Aorta (tissue), 5 donors: ENCODE results near the gene WBP1L. TPM values are rescaled to one million over a fixed set of nuclear protein-coding genes. Genes with fewer than 3 reads are reported as not detected.

Experiments used
- ATAC-seq: fragments of 200-7000 bp; cut with Tn5 transposase; one replicate; pipeline ENCODE4 v1.9.1; 2022; ENCODE audit warnings: moderate library complexity; ENCODE audit not compliant: low FRiP score
- DNase-seq, 2 donors: peaks; one replicate each; pipeline ENCODE4 v3.0.0-alpha.2; 2020
- H3K27ac ChIP-seq, 2 donors: one replicate each; pipeline ENCODE4 v1.5.1; 2013; ENCODE audit warnings: low read length in 2 of 2, mild to moderate bottlenecking in 2 of 2, moderate library complexity in 2 of 2, control low read depth in 1 of 2, inconsistent platforms in 1 of 2, low read depth in 1 of 2
- H3K27me3 ChIP-seq, 2 donors: one replicate each; pipeline ENCODE4 v1.6.1; 2013; ENCODE audit warnings: control low read depth in 1 of 2, low read length in 1 of 2, mild to moderate bottlenecking in 1 of 2, moderate library complexity in 1 of 2; ENCODE audit not compliant: insufficient read depth in 2 of 2, control insufficient read depth in 1 of 2
- H3K36me3 ChIP-seq, 2 donors: one replicate each; pipeline ENCODE4 v1.6.1; 2013; ENCODE audit warnings: control low read depth in 1 of 2, low read length in 1 of 2, mild to moderate bottlenecking in 1 of 2; ENCODE audit not compliant: insufficient read depth in 2 of 2, control insufficient read depth in 1 of 2
- H3K4me1 ChIP-seq, 2 donors: one replicate each; pipeline ENCODE4 v1.6.1; 2013; ENCODE audit warnings: low read length in 2 of 2, control low read depth in 1 of 2, mild to moderate bottlenecking in 1 of 2, moderate library complexity in 1 of 2; ENCODE audit not compliant: insufficient read depth in 2 of 2, control insufficient read depth in 1 of 2
- H3K4me3 ChIP-seq, 2 donors: one replicate each; pipeline ENCODE4 v1.5.1; 2013; ENCODE audit warnings: low read length in 2 of 2, control low read depth in 1 of 2, mild to moderate bottlenecking in 1 of 2
- H3K9me3 ChIP-seq: one replicate; pipeline ENCODE4 v1.6.1; 2013; ENCODE audit warnings: mild to moderate bottlenecking, low read length; ENCODE audit not compliant: control insufficient read depth
- WGBS, 2 donors: extraction: QIAGEN DNeasy Blood & Tissue Kit; methylation state at CpG; one replicate each; pipeline ENCODE4 v1.1.7; 2013; 5-methylcytosine and 5-hydroxymethylcytosine counted together
- intact Hi-C, 2 donors: fragments of 100-400 bp; cut with DNase I; formaldehyde crosslinking; loops; one replicate each; pipeline versions ENCODE4 v1.14.2 to v1.15.0; 2022
- polyA plus RNA-seq, 2 donors: library from polyadenylated mRNA; stranded (reverse); fragments of 200-250 nt; gene quantifications; one replicate each; pipeline ENCODE4 v1.2.3, GENCODE V29; 2013
- total RNA-seq, 2 donors: library from RNA; stranded (reverse); fragmentation: NEBNext Ultra II Directional; extraction: Animal tissue kit (Norgen Biotek cat#: 25700); gene quantifications; one replicate each; pipeline ENCODE4 v1.2.1, GENCODE V29; 2021
- donor health status: healthy with polysubstance abuse.
- donor health status: Bipolar disorder and iron deficiency.
- donor health status: DM: no; HTN: no; CAD: no.
- donor health status: DM: no; HTN: no; CAD: no.
- donor health status: DM: yes; HTN: yes; CAD: no.

Gene WBP1L
- total and polyA plus RNA-seq, 4 donors: 22.4 to 84.7 (median 61.4) TPM

- Histone ChIP-seq H3K9me3 (no peaks in the 10 kb centered on the region), H3K36me3 (no peaks in the 10 kb centered on the region), H3K4me3 (no peak overlapping the region), H3K27ac (no peak overlapping the region), H3K27me3 (no peaks in the 10 kb centered on the region), H3K4me1 (peaks cover 7 to 11% of the 10 kb centered on the region in 2 donors)
- whole genome bisulfite sequencing, 2 donors: 63 to 71% methylated on average over 2 of the region's 2 CpGs
- intact Hi-C loops: loop anchor here (5.0 kb wide), 2 partner anchors 36 to 39 kb away; partner anchors contain the start of gene WBP1L (in 2 of the 2)
- DNase-seq: no peak
- no peak for ATAC-seq
Observed at GRCh38 chr10:102778781-102779180, 35.0 kb downstream of the WBP1L start.

- Histone ChIP-seq H3K36me3 (no peaks in the 10 kb centered on the region), H3K4me3 (no peak overlapping the region), H3K27me3 (no peaks in the 10 kb centered on the region), H3K9me3 (no peaks in the 10 kb centered on the region), H3K4me1 (peaks cover 7 to 13% of the 10 kb centered on the region in 2 donors), H3K27ac (peak overlapping the region in 1 of 2 donors; percentile 88)
- intact Hi-C loops: loop anchor here (5.0 kb wide), 2 partner anchors 37 to 38 kb away; partner anchors contain the start of gene WBP1L (in 2 of the 2)
- no peak for DNase-seq
- ATAC-seq: no peak
- WGBS, 2 donors: 73 to 74% methylated on average over 10 of the region's 10 CpGs
Observed at GRCh38 chr10:102779680-102780526, 36.2 kb downstream of the WBP1L start.

- no peaks in the 10 kb centered on the region for H3K36me3 ChIP-seq
- H3K27ac ChIP-seq: peak overlapping the region; percentile 28 to 88
- intact Hi-C loops: loop anchor here in 1 of 2 donors (5.0 kb wide), 1 partner anchor 37 kb away; no protein-coding TSS in a partner anchor
- ATAC-seq (no peak), DNase-seq (no peak)
- 96 to 100% methylated on average over 1 of the region's 1 CpG for WGBS, 2 donors
- H3K4me1 ChIP-seq: peaks cover 7 to 13% of the 10 kb centered on the region in 2 donors
- H3K4me3 ChIP-seq: no peak overlapping the region
- no peaks in the 10 kb centered on the region for H3K9me3 ChIP-seq
- no peaks in the 10 kb centered on the region for H3K27me3 ChIP-seq
Observed at GRCh38 chr10:102780527-102780808, 36.7 kb downstream of the WBP1L start.

GRCh38 chr10:102781090-102781920 is 37.6 kb downstream of the WBP1L start:
- 26 to 28% methylated on average over 8 of the region's 8 CpGs for whole genome bisulfite sequencing, 2 donors

GRCh38 chr10:102781921-102782557 is 38.3 kb downstream of the WBP1L start:
- intact Hi-C loops: loop anchor here in 1 of 2 donors (5.0 kb wide), 1 partner anchor 35 kb away; no protein-coding TSS in a partner anchor
- Histone ChIP-seq H3K9me3 (no peaks in the 10 kb centered on the region), H3K4me1 (peaks cover 7 to 13% of the 10 kb centered on the region in 2 donors), H3K27me3 (no peaks in the 10 kb centered on the region), H3K4me3 (no peak overlapping the region), H3K36me3 (no peaks in the 10 kb centered on the region), H3K27ac (peak overlapping the region; percentile 83 to 96)
- 39 to 43% methylated on average over 6 of the region's 6 CpGs for WGBS, 2 donors
- ATAC-seq (peak; percentile 68), DNase-seq (no peak)

More at GRCh38 chr10:102781090-102781920, 37.6 kb downstream of the WBP1L start:
- DNase-seq (no peak), ATAC-seq (no peak)
- Histone ChIP-seq H3K4me3 (no peak overlapping the region), H3K36me3 (no peaks in the 10 kb centered on the region), H3K27ac (peak overlapping the region; percentile 83 to 88), H3K27me3 (no peaks in the 10 kb centered on the region), H3K4me1 (peaks cover 7 to 13% of the 10 kb centered on the region in 2 donors), H3K9me3 (no peaks in the 10 kb centered on the region)
- intact Hi-C loops: loop anchor here in 1 of 2 donors (5.0 kb wide), 1 partner anchor 36 kb away; no protein-coding TSS in a partner anchor

- intact Hi-C loops: loop anchor here in 1 of 2 donors (5.0 kb wide), 1 partner anchor 34 kb away; no protein-coding TSS in a partner anchor
- no peaks in the 10 kb centered on the region for H3K9me3 ChIP-seq
Observed at GRCh38 chr10:102782673-102783551, 39.2 kb downstream of the WBP1L start.

GRCh38 chr10:102783568-102783967 is 39.8 kb downstream of the WBP1L start:
- Histone ChIP-seq H3K4me3 (no peak overlapping the region), H3K9me3 (no peaks in the 10 kb centered on the region), H3K27ac (peak overlapping the region; percentile 95 to 96), H3K36me3 (no peaks in the 10 kb centered on the region), H3K27me3 (no peaks in the 10 kb centered on the region), H3K4me1 (peaks cover 7 to 11% of the 10 kb centered on the region in 2 donors)
- ATAC-seq (peak; percentile 10), DNase-seq (no peak)
- intact Hi-C loops: loop anchor here in 1 of 2 donors (5.0 kb wide), 1 partner anchor 34 kb away; no protein-coding TSS in a partner anchor
- WGBS, 2 donors: 33 to 38% methylated on average over 1 of the region's 1 CpG

More at GRCh38 chr10:102782673-102783551, 39.2 kb downstream of the WBP1L start:
- DNase-seq (peak; percentile 88 to 91), ATAC-seq (peak; percentile 83)
- Histone ChIP-seq H3K4me3 (no peak overlapping the region), H3K27me3 (no peaks in the 10 kb centered on the region), H3K27ac (peak overlapping the region; percentile 95 to 96), H3K36me3 (no peaks in the 10 kb centered on the region), H3K4me1 (peaks cover 7 to 13% of the 10 kb centered on the region in 2 donors)
- WGBS, 2 donors: 4 to 6% methylated on average over 18 of the region's 18 CpGs
